MCF 10A (cell line): ENCODE measurements around the gene ITGB3. TPM values are rescaled to one million over a fixed set of nuclear protein-coding genes. Genes with fewer than 3 reads are reported as not detected.

Experiments used
- BruUV-seq: library from RNA; stranded (reverse); fragments of 400-500 nt; replicated peaks from 2 replicates; lab custom pipeline; 2021; lab: Mats Ljungman, UMichigan
- CTCF ChIA-PET: fragments of 300-600 bp; sonication (Branson Sonifier 250); formaldehyde crosslinking; extraction: SDS; loops from one replicate; lab custom pipeline; 2021; ENCODE audit warnings: antibody characterized with exemption, inconsistent platforms; lab: Yijun Ruan, JAX
- POLR2A ChIA-PET: fragments of 300-600, 350-650 bp; sonication (Branson Sonifier 250); formaldehyde crosslinking; extraction: SDS; loops from one replicate; lab custom pipeline; 2020; ENCODE audit warnings: antibody characterized with exemption, inconsistent platforms; lab: Yijun Ruan, JAX
- DNase-seq: peaks from one replicate; pipeline ENCODE4 v3.0.0-alpha.2; 2018; ENCODE audit not compliant: unreplicated experiment
- H3K27ac Mint-ChIP-seq: one replicate; pipeline ENCODE4 v1.8.0; 2022; ENCODE audit warnings: mild to moderate bottlenecking, low read depth, mixed read lengths; ENCODE audit not compliant: unreplicated experiment
- H3K27me3 Mint-ChIP-seq: one replicate; pipeline ENCODE4 v1.8.0; 2022; ENCODE audit warnings: mixed read lengths; ENCODE audit not compliant: insufficient read depth, unreplicated experiment
- H3K36me3 Mint-ChIP-seq: one replicate; pipeline ENCODE4 v1.8.0; 2022; ENCODE audit warnings: mild to moderate bottlenecking, moderate library complexity, mixed read lengths; ENCODE audit not compliant: insufficient read depth, unreplicated experiment
- H3K4me1 Mint-ChIP-seq: one replicate; pipeline ENCODE4 v1.8.0; 2022; ENCODE audit warnings: mixed read lengths; ENCODE audit not compliant: insufficient read depth, unreplicated experiment
- H3K4me3 Mint-ChIP-seq: one replicate; pipeline ENCODE4 v1.8.0; 2022; ENCODE audit warnings: mild to moderate bottlenecking, moderate library complexity, mixed read lengths; ENCODE audit not compliant: unreplicated experiment
- H3K9me3 Mint-ChIP-seq: one replicate; pipeline ENCODE4 v1.8.0; 2022; ENCODE audit warnings: mixed read lengths; ENCODE audit not compliant: unreplicated experiment
- CTCF ChIP-seq: fragments of 200-600 bp; IDR thresholded peaks from one replicate; pipeline ENCODE4 v1.8.0; 2022; ENCODE audit warnings: antibody characterized with exemption, mild to moderate bottlenecking; ENCODE audit not compliant: unreplicated experiment
- intact Hi-C: fragments of 100-400 bp; cut with micrococcal nuclease; formaldehyde crosslinking; loops from 2 replicates; pipeline ENCODE4 v1.14.1; 2022
- total RNA-seq: library from RNA; stranded (reverse); gene quantifications from 2 replicates; pipeline ENCODE4 v1.2.3, GENCODE V29; 2022

ITGB3 gene
- total RNA-seq, 1 experiment from 2014 or later = 1.1 TPM

- Mint-ChIP-seq H3K9me3 (no peaks in the 10 kb centered on the region), H3K27me3 (no peaks in the 10 kb centered on the region), H3K27ac (no peak overlapping the region), H3K4me1 (peaks cover 17% of the 10 kb centered on the region), H3K36me3 (no peaks in the 10 kb centered on the region), H3K4me3 (no peak overlapping the region)
- DNase-seq = no peak
- intact Hi-C loops = loop anchor here (5.0 kb wide), 1 partner anchor 33 kb away; no protein-coding TSS in a partner anchor
- POLR2A ChIA-PET = no interaction called here
- no peak for TF ChIP-seq CTCF
- BruUV-seq = no TSS peak
- CTCF ChIA-PET = interaction anchor here (0.9 to 2.0 kb wide), 2 partner anchors 68 to 72 kb away, joined by 3 to 7 read pairs; no protein-coding TSS in a partner anchor
Observed at GRCh38 chr17:47243737-47244598, 9.7 kb upstream of the ITGB3 start.

- intact Hi-C loops = loop anchor here (5.0 kb wide), 1 partner anchor 33 kb away; no protein-coding TSS in a partner anchor
- peaks cover 13% of the 10 kb centered on the region for H3K4me1 Mint-ChIP-seq
- no peak overlapping the region for H3K27ac Mint-ChIP-seq
- H3K9me3 Mint-ChIP-seq = no peaks in the 10 kb centered on the region
- H3K36me3 Mint-ChIP-seq = no peaks in the 10 kb centered on the region
- no peak for TF ChIP-seq CTCF
- H3K27me3 Mint-ChIP-seq = no peaks in the 10 kb centered on the region
- H3K4me3 Mint-ChIP-seq = no peak overlapping the region
- DNase-seq = no peak
- POLR2A ChIA-PET = no interaction called here
- CTCF ChIA-PET = no interaction called here
- no TSS peak for BruUV-seq
Observed at GRCh38 chr17:47244697-47245096, 8.9 kb upstream of the ITGB3 start.

DNA sequence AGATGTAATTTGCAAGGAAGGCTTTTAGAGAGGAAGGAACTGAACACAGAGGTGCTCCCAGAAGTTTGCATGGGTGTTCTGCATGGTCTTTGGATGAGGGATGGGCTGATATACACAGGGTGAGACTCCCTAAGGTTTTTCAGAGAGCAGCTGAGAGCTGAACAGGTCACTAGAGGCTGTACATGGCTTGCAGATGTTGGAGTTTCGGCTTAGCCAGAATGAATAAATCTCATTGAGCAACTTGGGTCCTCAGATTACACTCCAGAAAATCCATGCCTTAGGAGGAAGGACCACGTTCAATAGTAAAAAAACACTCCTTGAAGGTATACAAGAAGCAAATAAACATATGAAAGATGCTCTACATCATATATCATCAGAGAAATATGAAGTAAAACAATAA lies 7.5 kb upstream of the ITGB3 start:
- no peaks in the 10 kb centered on the region for H3K27me3 Mint-ChIP-seq
- intact Hi-C loops = no loop called here
- no peak overlapping the region for H3K4me3 Mint-ChIP-seq
- TF ChIP-seq CTCF = no peak
- no peak overlapping the region for H3K27ac Mint-ChIP-seq
- H3K36me3 Mint-ChIP-seq = no peaks in the 10 kb centered on the region
- no peaks in the 10 kb centered on the region for H3K9me3 Mint-ChIP-seq
- POLR2A ChIA-PET = no interaction called here
- DNase-seq = no peak
- CTCF ChIA-PET = no interaction called here
- H3K4me1 Mint-ChIP-seq = no peaks in the 10 kb centered on the region
- no TSS peak for BruUV-seq

DNA sequence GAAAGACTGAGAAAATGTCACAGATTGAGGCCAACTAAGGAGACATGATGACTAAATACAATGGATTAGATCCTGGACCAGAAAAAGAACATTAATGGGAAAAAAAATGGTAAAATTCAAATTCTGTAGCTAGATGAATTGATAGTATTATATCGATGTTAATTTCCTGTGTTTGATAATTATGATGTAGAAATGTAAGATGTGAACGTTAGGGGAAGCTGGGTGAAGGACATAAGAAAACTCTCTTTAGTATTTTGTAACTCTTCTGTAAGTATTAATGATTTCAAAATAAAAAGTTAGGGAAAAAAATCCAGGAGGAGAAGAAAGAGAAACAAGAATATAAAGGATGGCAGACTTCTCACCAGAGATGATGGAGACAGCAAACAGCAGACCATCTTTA lies 2.8 kb upstream of the ITGB3 start:
- H3K4me3 Mint-ChIP-seq = no peak overlapping the region
- no peaks in the 10 kb centered on the region for H3K36me3 Mint-ChIP-seq
- H3K9me3 Mint-ChIP-seq = no peaks in the 10 kb centered on the region
- no TSS peak for BruUV-seq
- CTCF ChIA-PET = interaction anchor here (1.2 to 2.3 kb wide), 2 partner anchors 8 to 65 kb away, joined by 3 to 10 read pairs; no protein-coding TSS in a partner anchor
- peaks cover 17% of the 10 kb centered on the region for H3K4me1 Mint-ChIP-seq
- no peaks in the 10 kb centered on the region for H3K27me3 Mint-ChIP-seq
- no peak for TF ChIP-seq CTCF
- no peak for DNase-seq
- intact Hi-C loops = no loop called here
- H3K27ac Mint-ChIP-seq = no peak overlapping the region
- POLR2A ChIA-PET = interaction anchor here (1.3 kb wide), 1 partner anchor 11 kb away, joined by 4 read pairs; no protein-coding TSS in a partner anchor
